Endothelial cell of umbilical vein (primary cell): ENCODE measurements around the gene CCAR1.
"Not testable (repeated sequence)": the region's sequence is repeated elsewhere in the genome, so short reads cannot be mapped to it uniquely, and the experiment has no call there.

ENCODE experiments used
- FOS ChIP-seq: IDR thresholded peaks from 2 replicates; pipeline ENCODE4 v1.6.1; 2011; ENCODE audit warnings: mild to moderate bottlenecking, low read length, moderate library complexity, borderline replicate concordance; ENCODE audit not compliant: insufficient read depth
- MYC ChIP-seq: IDR thresholded peaks from one replicate; pipeline ENCODE4 v1.6.1; 2011; ENCODE audit warnings: mild to moderate bottlenecking, low read depth, low read length
- POLR2A ChIP-seq: IDR thresholded peaks from 2 replicates; pipeline ENCODE4 v1.6.1; 2012; ENCODE audit warnings: low read depth, mild to moderate bottlenecking, control low read depth, low read length
- TF ChIP-seq, protein P1 (sequence below), 2 donors: IDR thresholded peaks; 1 replicate in 1 of 2; 2 replicates in 1 of 2; pipeline ENCODE4 v1.5.1; 2011; ENCODE audit warnings: low read length in 2 of 2, mild to moderate bottlenecking in 2 of 2, moderate library complexity in 2 of 2, control low read depth in 1 of 2, inconsistent platforms in 1 of 2, low read depth in 1 of 2; ENCODE audit not compliant: insufficient read depth in 1 of 2; ENCODE audit errors: extremely low read depth in 1 of 2

GRCh38 chr10:68708987-68709386 lies 12.1 kb upstream of the CCAR1 start:
- not testable (repeated sequence) for TF ChIP-seq FOS, MYC, POLR2A
- TF ChIP-seq, protein P1, sequence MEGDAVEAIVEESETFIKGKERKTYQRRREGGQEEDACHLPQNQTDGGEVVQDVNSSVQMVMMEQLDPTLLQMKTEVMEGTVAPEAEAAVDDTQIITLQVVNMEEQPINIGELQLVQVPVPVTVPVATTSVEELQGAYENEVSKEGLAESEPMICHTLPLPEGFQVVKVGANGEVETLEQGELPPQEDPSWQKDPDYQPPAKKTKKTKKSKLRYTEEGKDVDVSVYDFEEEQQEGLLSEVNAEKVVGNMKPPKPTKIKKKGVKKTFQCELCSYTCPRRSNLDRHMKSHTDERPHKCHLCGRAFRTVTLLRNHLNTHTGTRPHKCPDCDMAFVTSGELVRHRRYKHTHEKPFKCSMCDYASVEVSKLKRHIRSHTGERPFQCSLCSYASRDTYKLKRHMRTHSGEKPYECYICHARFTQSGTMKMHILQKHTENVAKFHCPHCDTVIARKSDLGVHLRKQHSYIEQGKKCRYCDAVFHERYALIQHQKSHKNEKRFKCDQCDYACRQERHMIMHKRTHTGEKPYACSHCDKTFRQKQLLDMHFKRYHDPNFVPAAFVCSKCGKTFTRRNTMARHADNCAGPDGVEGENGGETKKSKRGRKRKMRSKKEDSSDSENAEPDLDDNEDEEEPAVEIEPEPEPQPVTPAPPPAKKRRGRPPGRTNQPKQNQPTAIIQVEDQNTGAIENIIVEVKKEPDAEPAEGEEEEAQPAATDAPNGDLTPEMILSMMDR (IDR thresholded peaks at IDR 0.05; ENCODE audit: extremely low read depth in 1 of 2, insufficient read depth in 1 of 2, low read depth in 1 of 2, low read length in 2 of 2): not testable (repeated sequence)
